NCI-H1930 (cell line): ENCODE results near the gene F2.

Source experiments
- DNase-seq, 2 experiments: peaks; one replicate each; lab custom pipeline; 2025; lab: John Stamatoyannopoulos, UW

F2 gene

GRCh38 chr11:46718155-46719019 is 626 bp upstream of the F2 start:
- DNase-seq = no peak

- no peak for DNase-seq
Measured at GRCh38 chr11:46719543-46720218, 668 bp downstream of the F2 start.

GRCh38 chr11:46721286-46721685 is 2.3 kb downstream of the F2 start:
- DNase-seq = no peak

DNA sequence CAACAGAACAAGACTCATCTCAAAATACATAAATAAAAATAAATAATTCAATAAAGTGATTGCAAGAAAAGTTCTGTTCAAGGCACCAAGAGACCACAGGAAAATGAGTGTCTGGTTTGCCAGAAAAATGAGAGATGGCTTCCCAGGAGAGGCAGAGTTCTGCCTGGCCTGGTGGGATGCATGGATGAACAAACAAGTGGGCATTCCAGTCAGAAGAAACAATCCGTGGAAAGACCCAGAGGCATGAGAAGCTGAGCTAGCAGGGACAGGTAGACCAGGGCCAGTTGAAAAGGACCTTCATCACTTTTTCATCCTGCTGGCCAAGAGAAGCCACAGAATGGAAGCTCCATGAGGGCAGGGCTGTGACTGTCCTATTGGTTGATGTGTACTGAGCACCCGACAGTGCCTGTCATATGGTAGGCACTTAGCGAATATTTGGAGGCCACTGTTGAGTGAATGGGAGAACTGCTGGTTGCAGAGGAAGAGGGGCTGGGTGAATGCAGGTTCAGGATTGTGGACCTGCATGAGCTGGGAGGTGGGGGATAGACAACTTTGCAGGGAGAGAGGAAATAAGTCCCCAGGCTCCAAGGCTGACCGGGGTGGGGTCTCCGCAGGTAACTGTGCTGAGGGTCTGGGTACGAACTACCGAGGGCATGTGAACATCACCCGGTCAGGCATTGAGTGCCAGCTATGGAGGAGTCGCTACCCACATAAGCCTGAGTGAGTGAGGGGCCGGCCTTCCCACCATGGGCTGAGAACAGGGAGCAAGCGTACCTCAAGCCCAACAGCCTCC is 3.7 kb downstream of the F2 start:
- no peak for DNase-seq

- no peak for DNase-seq
Measured at GRCh38 chr11:46723359-46723680, 4.3 kb downstream of the F2 start.

GRCh38 chr11:46724088-46724487 is 5.1 kb downstream of the F2 start:
- no peak for DNase-seq

GRCh38 chr11:46725338-46726205 is 6.6 kb downstream of the F2 start:
- no peak for DNase-seq

DNA sequence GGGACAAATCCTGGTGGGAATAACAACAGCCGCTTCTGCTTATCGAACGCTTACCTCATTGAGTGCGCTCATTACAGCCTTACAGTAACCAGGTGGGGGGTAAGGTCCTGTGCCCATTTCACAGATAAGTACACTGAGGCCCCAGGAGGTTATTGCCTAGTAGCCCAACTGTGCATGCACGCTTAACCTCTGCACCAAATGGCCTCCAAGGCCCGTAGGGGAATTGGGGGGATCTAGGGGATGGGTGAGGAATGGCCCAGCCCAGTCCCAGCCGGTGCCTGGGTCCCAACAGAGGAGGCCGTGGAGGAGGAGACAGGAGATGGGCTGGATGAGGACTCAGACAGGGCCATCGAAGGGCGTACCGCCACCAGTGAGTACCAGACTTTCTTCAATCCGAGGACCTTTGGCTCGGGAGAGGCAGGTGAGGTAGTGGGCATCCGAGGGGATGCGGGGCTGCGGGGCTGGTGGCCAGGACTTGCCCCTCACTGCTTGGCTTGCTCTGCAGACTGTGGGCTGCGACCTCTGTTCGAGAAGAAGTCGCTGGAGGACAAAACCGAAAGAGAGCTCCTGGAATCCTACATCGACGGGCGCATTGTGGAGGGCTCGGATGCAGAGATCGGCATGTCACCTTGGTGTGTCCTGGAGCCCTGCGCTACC is 7.3 kb downstream of the F2 start:
- no peak for DNase-seq

DNA sequence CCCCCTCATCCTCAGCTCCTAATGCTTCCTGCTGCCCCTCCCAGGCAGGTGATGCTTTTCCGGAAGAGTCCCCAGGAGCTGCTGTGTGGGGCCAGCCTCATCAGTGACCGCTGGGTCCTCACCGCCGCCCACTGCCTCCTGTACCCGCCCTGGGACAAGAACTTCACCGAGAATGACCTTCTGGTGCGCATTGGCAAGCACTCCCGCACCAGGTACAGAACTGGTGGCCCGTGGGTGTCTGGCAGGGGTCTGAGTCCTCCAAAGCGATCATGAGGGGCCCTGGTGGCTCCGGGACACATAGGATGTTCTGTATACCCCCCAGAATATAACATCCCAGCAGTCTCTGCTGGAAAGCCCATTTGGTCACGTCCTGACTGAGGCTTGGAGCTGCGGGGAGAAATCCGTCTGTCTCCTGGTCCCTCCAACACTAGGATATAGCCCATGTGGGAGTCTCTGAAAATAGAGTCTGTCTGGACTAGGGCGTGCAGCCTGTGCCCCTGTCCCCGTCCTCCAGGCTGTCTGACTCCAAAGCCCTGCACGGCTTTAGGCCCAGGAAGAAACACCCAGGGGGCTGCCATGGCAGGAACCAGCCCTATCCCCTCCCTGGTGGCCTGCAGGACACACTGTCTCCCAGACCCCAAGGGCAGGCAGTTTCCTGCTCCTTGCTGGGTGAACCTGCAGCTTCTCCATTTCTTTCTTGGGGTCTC is 9.1 kb downstream of the F2 start:
- DNase-seq = no peak

DNA sequence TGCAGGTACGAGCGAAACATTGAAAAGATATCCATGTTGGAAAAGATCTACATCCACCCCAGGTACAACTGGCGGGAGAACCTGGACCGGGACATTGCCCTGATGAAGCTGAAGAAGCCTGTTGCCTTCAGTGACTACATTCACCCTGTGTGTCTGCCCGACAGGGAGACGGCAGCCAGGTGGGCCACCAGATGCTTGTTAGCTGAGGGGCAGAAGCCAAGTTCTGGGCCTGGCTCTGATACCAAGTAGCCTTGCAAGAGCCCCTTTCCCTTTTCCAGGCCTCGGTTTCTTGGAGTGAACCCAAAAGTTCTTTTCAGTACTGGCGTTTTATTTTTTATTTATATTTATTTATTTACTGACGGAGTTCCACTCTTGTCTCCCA is 9.6 kb downstream of the F2 start:
- DNase-seq = no peak

- no peak for DNase-seq
Measured at GRCh38 chr11:46729110-46730027, 10.4 kb downstream of the F2 start.

DNA sequence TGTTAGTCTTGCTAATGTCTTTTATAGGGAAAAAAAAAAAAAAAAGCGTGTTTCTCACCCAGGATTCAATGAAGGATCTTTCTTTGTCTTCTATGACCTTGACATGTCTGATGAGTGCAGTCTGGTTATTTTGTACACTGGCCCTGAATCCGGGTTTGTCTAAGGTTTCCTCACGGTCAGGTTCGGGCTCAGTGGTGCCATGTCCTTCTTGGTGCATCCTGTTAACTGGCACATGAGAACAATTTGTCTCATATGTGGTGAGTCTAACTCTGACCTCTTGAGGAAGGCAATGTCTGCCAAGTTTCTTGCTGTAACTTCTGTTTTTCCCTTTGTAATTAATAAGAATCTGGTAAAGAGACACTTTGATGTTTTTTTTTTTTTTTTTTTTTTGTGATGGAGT is 12.5 kb downstream of the F2 start:
- DNase-seq = no peak

- DNase-seq = no peak
Measured at GRCh38 chr11:46733234-46733633, 14.2 kb downstream of the F2 start.

- no peak for DNase-seq
Measured at GRCh38 chr11:46736146-46736545, 17.1 kb downstream of the F2 start.

GRCh38 chr11:46736615-46737014 is 17.6 kb downstream of the F2 start:
- DNase-seq = no peak

GRCh38 chr11:46737699-46738098 is 18.7 kb downstream of the F2 start:
- DNase-seq = no peak

DNA sequence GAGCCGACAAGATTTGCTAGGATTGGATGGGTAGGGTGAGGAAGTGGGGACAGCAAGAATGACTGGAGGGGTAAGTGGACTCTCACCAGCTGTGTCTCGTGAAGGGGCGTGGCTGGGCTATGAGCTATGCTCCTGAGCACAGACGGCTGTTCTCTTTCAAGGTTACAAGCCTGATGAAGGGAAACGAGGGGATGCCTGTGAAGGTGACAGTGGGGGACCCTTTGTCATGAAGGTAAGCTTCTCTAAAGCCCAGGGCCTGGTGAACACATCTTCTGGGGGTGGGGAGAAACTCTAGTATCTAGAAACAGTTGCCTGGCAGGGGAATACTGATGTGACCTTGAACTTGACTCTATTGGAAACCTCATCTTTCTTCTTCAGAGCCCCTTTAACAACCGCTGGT is 19.9 kb downstream of the F2 start:
- no peak for DNase-seq

DNA sequence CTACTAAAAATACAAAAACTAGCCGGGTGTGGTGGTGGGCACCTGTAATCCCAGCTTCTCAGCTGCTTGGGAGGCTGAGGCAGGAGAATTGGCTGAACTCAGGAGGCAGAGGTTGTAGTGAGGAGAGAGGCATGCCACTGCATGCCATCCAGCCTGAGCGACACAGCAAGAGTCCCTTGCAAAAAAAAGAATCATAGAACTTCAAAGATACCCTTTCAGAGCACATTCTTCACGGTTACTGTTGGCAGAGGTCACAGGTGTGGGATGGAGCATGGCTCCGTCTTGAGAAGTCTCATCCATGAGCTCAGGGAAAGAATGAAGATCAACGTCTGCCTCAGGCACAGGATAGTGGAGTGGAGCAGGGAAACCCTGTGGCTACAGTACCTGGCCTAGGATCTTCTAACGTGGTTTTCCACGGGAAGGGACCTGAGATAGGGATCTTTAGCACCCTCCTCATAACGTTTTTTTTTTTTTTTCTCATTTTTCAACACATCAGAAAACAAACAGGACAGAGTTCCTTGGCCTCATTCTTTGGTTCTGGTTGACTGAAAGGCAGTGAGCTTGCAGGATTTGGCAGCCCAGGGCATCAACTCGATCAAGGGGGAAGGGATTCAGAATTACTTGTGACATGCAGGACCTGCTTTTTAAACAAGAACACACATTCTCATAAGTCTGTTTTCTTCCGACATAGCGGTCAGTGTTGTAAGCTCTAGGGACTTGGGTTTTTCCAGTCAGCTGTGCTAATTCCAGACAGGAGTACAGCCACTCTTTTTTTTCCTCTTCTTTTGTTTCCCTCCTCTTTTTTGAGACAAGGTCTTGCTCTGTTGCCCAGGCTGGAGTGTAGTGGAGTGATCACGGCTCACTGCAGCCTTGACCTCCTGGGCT is 22.8 kb downstream of the F2 start:
- no peak for DNase-seq

GRCh38 chr11:46743043-46743442 is 24.0 kb downstream of the F2 start:
- DNase-seq = no peak
